ENCODE data around the gene MAT2A.
"Not testable (repeated sequence)": the region's sequence is repeated elsewhere in the genome, so short reads cannot be mapped to it uniquely, and the experiment has no call there.

MAT2A gene

GRCh38 chr2:85523903-85524335 is 15.0 kb upstream of the MAT2A start:
- no peak for DNase-seq (ENCODE audit: extremely low read depth in 1 of 2, low read depth in 1 of 2)

- DNase-seq (ENCODE audit: extremely low read depth in 1 of 2, low read depth in 1 of 2): no peak
Observed at GRCh38 chr2:85524336-85524908, 14.5 kb upstream of the MAT2A start.

- DNase-seq (ENCODE audit: extremely low read depth in 1 of 2, low read depth in 1 of 2): no peak
Observed at GRCh38 chr2:85525029-85525428, 13.9 kb upstream of the MAT2A start.

- no peak for DNase-seq (ENCODE audit: extremely low read depth in 1 of 2, low read depth in 1 of 2)
Observed at GRCh38 chr2:85525567-85525966, 13.4 kb upstream of the MAT2A start.

- DNase-seq (ENCODE audit: extremely low read depth in 1 of 2, low read depth in 1 of 2): no peak
Observed at GRCh38 chr2:85527787-85528186, 11.2 kb upstream of the MAT2A start.

- no peak for DNase-seq (ENCODE audit: extremely low read depth in 1 of 2, low read depth in 1 of 2)
Observed at GRCh38 chr2:85528355-85528754, 10.6 kb upstream of the MAT2A start.

- no peak for DNase-seq (ENCODE audit: extremely low read depth in 1 of 2, low read depth in 1 of 2)
Observed at GRCh38 chr2:85529809-85530208, 9.2 kb upstream of the MAT2A start.

- DNase-seq (ENCODE audit: extremely low read depth in 1 of 2, low read depth in 1 of 2): no peak
Observed at GRCh38 chr2:85531589-85531988, 7.4 kb upstream of the MAT2A start.

GRCh38 chr2:85534099-85534498 is 4.9 kb upstream of the MAT2A start:
- no peak for DNase-seq (ENCODE audit: extremely low read depth in 1 of 2, low read depth in 1 of 2)

- DNase-seq (ENCODE audit: extremely low read depth in 1 of 2, low read depth in 1 of 2): no peak
Observed at GRCh38 chr2:85534881-85535280, 4.1 kb upstream of the MAT2A start.

GRCh38 chr2:85536479-85536878 is 2.5 kb upstream of the MAT2A start:
- no peak for DNase-seq (ENCODE audit: extremely low read depth in 1 of 2, low read depth in 1 of 2)

- no peak for DNase-seq (ENCODE audit: extremely low read depth in 1 of 2, low read depth in 1 of 2)
Observed at GRCh38 chr2:85537600-85538506, 1.1 kb upstream of the MAT2A start.

GRCh38 chr2:85539361-85540132 is 579 bp downstream of the MAT2A start:
- DNase-seq (ENCODE audit: extremely low read depth in 1 of 2, low read depth in 1 of 2): peak in 1 of 2 donors; percentile 46

- no peak for DNase-seq (ENCODE audit: extremely low read depth in 1 of 2, low read depth in 1 of 2)
Observed at GRCh38 chr2:85540133-85540648, 1.2 kb downstream of the MAT2A start.

GRCh38 chr2:85541262-85541661 is 2.3 kb downstream of the MAT2A start:
- no peak for DNase-seq (ENCODE audit: extremely low read depth in 1 of 2, low read depth in 1 of 2)

GRCh38 chr2:85541753-85542457 is 2.9 kb downstream of the MAT2A start:
- DNase-seq (ENCODE audit: extremely low read depth in 1 of 2, low read depth in 1 of 2): no peak

- DNase-seq (ENCODE audit: extremely low read depth in 1 of 2, low read depth in 1 of 2): no peak
Observed at GRCh38 chr2:85542777-85543176, 3.8 kb downstream of the MAT2A start.

GRCh38 chr2:85544254-85544691 is 5.3 kb downstream of the MAT2A start:
- not testable (repeated sequence) for DNase-seq (ENCODE audit: extremely low read depth in 1 of 2, low read depth in 1 of 2)

GRCh38 chr2:85544915-85545779 is 6.2 kb downstream of the MAT2A start:
- DNase-seq (ENCODE audit: extremely low read depth in 1 of 2, low read depth in 1 of 2): not testable (repeated sequence)

GRCh38 chr2:85545780-85546240 is 6.8 kb downstream of the MAT2A start:
- no peak for DNase-seq (ENCODE audit: extremely low read depth in 1 of 2, low read depth in 1 of 2)

Measured in activated CD8-positive, alpha-beta memory T cell treated with anti-CD3 and anti-CD28 coated beads for 1 hour (primary cell).